MM.1S (cell line): ENCODE data around the gene ZNF586.
"Not testable (repeated sequence)": the region's sequence is repeated elsewhere in the genome, so short reads cannot be mapped to it uniquely, and the experiment has no call there.

ENCODE experiments used
- DNase-seq: peaks from one replicate; pipeline ENCODE4 v3.0.0-alpha.2; 2015
- H2AFZ ChIP-seq: fragments of 300-600 bp; sonication (generic); 2 replicates; pipeline ENCODE4 v1.6.0; 2016; ENCODE audit warnings: antibody characterized with exemption, low read length
- H3F3A ChIP-seq: fragments of 300-600 bp; sonication (generic); 2 replicates; pipeline ENCODE4 v1.6.1; 2016; ENCODE audit warnings: mild to moderate bottlenecking, antibody characterized with exemption, low read length, moderate library complexity, mixed read lengths; ENCODE audit not compliant: insufficient read depth
- H3K27ac ChIP-seq: fragments of 300-600 bp; sonication (generic); 2 replicates; pipeline ENCODE4 v1.5.1; 2016; ENCODE audit warnings: mild to moderate bottlenecking, low read length
- H3K27me3 ChIP-seq: fragments of 300-600 bp; sonication (generic); replicated peaks from 2 replicates; pipeline ENCODE4 v1.6.0; 2016; ENCODE audit warnings: low read length; ENCODE audit not compliant: insufficient read depth
- H3K36me3 ChIP-seq: fragments of 300-600 bp; sonication (generic); replicated peaks from 2 replicates; pipeline ENCODE4 v1.6.1; 2016; ENCODE audit warnings: mild to moderate bottlenecking, low read length, mixed read lengths; ENCODE audit not compliant: insufficient read depth
- H3K4me1 ChIP-seq: fragments of 300-600 bp; sonication (generic); 2 replicates; pipeline ENCODE4 v1.6.1; 2016; ENCODE audit warnings: low read length, mixed read lengths
- H3K4me2 ChIP-seq: fragments of 300-600 bp; sonication (generic); 2 replicates; pipeline ENCODE4 v1.6.0; 2016; ENCODE audit warnings: low read depth, low read length
- H3K4me3 ChIP-seq: fragments of 300-600 bp; sonication (generic); 2 replicates; pipeline ENCODE4 v1.5.1; 2016; ENCODE audit warnings: low read length, mixed read lengths
- H3K79me2 ChIP-seq: fragments of 300-600 bp; sonication (generic); 2 replicates; pipeline ENCODE4 v1.6.1; 2016; ENCODE audit warnings: mixed run types, low read length, mixed read lengths
- H3K9ac ChIP-seq: fragments of 300-600 bp; sonication (generic); 2 replicates; pipeline ENCODE4 v1.6.1; 2016; ENCODE audit warnings: low read length, mixed read lengths
- H3K9me2 ChIP-seq: fragments of 300-600 bp; sonication (generic); replicated peaks from 2 replicates; pipeline ENCODE4 v1.6.1; 2016; ENCODE audit warnings: mild to moderate bottlenecking, low read length, mixed read lengths; ENCODE audit not compliant: insufficient read depth
- H3K9me3 ChIP-seq: fragments of 300-600 bp; sonication (generic); replicated peaks from 2 replicates; pipeline ENCODE4 v1.6.1; 2016; ENCODE audit warnings: mild to moderate bottlenecking, low read length, mixed read lengths; ENCODE audit not compliant: insufficient read depth
- H4K20me1 ChIP-seq: fragments of 300-600 bp; sonication (generic); 2 replicates; pipeline ENCODE4 v1.6.1; 2016; ENCODE audit warnings: mild to moderate bottlenecking, low read length, moderate library complexity, mixed read lengths; ENCODE audit not compliant: insufficient read depth
- EZH2 ChIP-seq: fragments of 300-600 bp; sonication (generic); optimal IDR thresholded peaks from 2 replicates; pipeline ENCODE3; 2017; ENCODE audit warnings: low read depth, mild to moderate bottlenecking, antibody characterized with exemption, low read length, mixed read lengths
- EZH2phosphoT487 ChIP-seq: fragments of 300-600 bp; sonication (generic); IDR thresholded peaks from 2 replicates; pipeline ENCODE4 v1.6.1; 2018; ENCODE audit warnings: antibody characterized with exemption, low read length
- TF ChIP-seq, protein P1 (sequence below): fragments of 300-600 bp; sonication (generic); IDR thresholded peaks from 2 replicates; pipeline ENCODE4 v1.5.1; 2016; ENCODE audit warnings: antibody characterized with exemption, low read length, mixed read lengths

The ZNF586 gene

GRCh38 chr19:57788114-57788692 lies 18.7 kb downstream of the ZNF586 start:
- Histone ChIP-seq H3K9me3 (no peaks in the 10 kb centered on the region), H3K27ac (no peak overlapping the region), H3K9ac (no peak overlapping the region), H3F3A (no peaks in the 10 kb centered on the region), H3K27me3 (no peaks in the 10 kb centered on the region), H3K4me2 (no peak overlapping the region), H3K79me2 (no peaks in the 10 kb centered on the region; the same call in 1 of the 2 replicates), H2AFZ (no peak overlapping the region), H3K36me3 (peaks cover 3% of the 10 kb centered on the region; the same call in 1 of the 2 replicates), H3K4me1 (no peaks in the 10 kb centered on the region), H3K9me2 (no peaks in the 10 kb centered on the region), H4K20me1 (no peaks in the 10 kb centered on the region), H3K4me3 (no peak overlapping the region)
- no peak for TF ChIP-seq EZH2phosphoT487
- TF ChIP-seq EZH2: no peak
- TF ChIP-seq, protein P1, sequence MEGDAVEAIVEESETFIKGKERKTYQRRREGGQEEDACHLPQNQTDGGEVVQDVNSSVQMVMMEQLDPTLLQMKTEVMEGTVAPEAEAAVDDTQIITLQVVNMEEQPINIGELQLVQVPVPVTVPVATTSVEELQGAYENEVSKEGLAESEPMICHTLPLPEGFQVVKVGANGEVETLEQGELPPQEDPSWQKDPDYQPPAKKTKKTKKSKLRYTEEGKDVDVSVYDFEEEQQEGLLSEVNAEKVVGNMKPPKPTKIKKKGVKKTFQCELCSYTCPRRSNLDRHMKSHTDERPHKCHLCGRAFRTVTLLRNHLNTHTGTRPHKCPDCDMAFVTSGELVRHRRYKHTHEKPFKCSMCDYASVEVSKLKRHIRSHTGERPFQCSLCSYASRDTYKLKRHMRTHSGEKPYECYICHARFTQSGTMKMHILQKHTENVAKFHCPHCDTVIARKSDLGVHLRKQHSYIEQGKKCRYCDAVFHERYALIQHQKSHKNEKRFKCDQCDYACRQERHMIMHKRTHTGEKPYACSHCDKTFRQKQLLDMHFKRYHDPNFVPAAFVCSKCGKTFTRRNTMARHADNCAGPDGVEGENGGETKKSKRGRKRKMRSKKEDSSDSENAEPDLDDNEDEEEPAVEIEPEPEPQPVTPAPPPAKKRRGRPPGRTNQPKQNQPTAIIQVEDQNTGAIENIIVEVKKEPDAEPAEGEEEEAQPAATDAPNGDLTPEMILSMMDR: no peak
- no peak for DNase-seq

- H4K20me1 ChIP-seq: no peaks in the 10 kb centered on the region
- H3F3A ChIP-seq: no peaks in the 10 kb centered on the region
- no peak overlapping the region for H3K4me2 ChIP-seq
- H3K36me3 ChIP-seq: peaks cover 3% of the 10 kb centered on the region; the same call in 1 of the 2 replicates
- no peaks in the 10 kb centered on the region for H3K9me2 ChIP-seq
- H3K79me2 ChIP-seq: no peaks in the 10 kb centered on the region; the same call in 1 of the 2 replicates
- no peaks in the 10 kb centered on the region for H3K4me1 ChIP-seq
- no peak for DNase-seq
- no peak overlapping the region for H2AFZ ChIP-seq
- TF ChIP-seq EZH2phosphoT487 (no peak), EZH2 (no peak)
- TF ChIP-seq, protein P1: no peak
- no peak overlapping the region for H3K9ac ChIP-seq
- H3K27me3 ChIP-seq: no peaks in the 10 kb centered on the region
- H3K4me3 ChIP-seq: no peak overlapping the region
- H3K27ac ChIP-seq: no peak overlapping the region
- no peaks in the 10 kb centered on the region for H3K9me3 ChIP-seq
Observed at GRCh38 chr19:57789288-57789687, 19.8 kb downstream of the ZNF586 start.

GRCh38 chr19:57796580-57796979 lies 27.1 kb downstream of the ZNF586 start:
- H3K9me2 ChIP-seq, DNase-seq, H3K4me1 ChIP-seq, H3K4me2 ChIP-seq, H3K9ac ChIP-seq, H2AFZ ChIP-seq, H3F3A ChIP-seq, H3K27ac ChIP-seq, H3K27me3 ChIP-seq, H4K20me1 ChIP-seq, H3K79me2 ChIP-seq, H3K9me3 ChIP-seq, H3K36me3 ChIP-seq, H3K4me3 ChIP-seq: not testable (repeated sequence)

DNA sequence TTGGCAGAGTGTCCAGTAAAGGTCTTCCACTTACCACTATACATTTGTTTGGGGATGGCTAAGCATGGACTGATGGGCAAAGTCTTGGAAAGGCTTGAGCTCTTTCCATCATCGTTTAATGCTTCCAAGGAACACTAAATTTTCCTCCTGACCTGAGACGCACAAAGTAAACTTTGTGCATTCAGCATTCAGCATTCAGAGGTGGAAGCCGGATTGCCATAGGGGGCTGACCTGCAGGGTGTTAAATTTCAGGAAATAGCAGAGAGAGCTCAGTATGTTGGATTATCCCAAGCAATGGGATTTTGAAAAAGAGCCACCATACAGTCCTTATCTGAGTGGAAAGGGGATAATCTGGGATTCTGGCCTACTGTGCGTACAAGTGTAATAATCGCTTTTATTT lies 31.2 kb downstream of the ZNF586 start:
- Histone ChIP-seq H3F3A (no peaks in the 10 kb centered on the region), H3K36me3 (no peaks in the 10 kb centered on the region), H3K4me3 (no peak overlapping the region), H4K20me1 (no peaks in the 10 kb centered on the region), H3K9ac (no peak overlapping the region), H3K4me1 (no peaks in the 10 kb centered on the region), H3K27me3 (no peaks in the 10 kb centered on the region), H2AFZ (no peak overlapping the region), H3K79me2 (0 out of 2 replicates have a peak, but pooled peaks cover 2% of the 10 kb centered on the region), H3K9me3 (no peaks in the 10 kb centered on the region), H3K27ac (no peak overlapping the region), H3K9me2 (no peaks in the 10 kb centered on the region), H3K4me2 (no peak overlapping the region)
- DNase-seq: no peak
- TF ChIP-seq, protein P1: no peak
- TF ChIP-seq EZH2phosphoT487 (no peak), EZH2 (no peak)
